AG04449 (cell line): ENCODE results near the gene PRKCE.

ENCODE experiments used
- CTCF ChIA-PET: fragments of 350-600 bp; formaldehyde crosslinking; extraction: SDS; loops from one replicate; lab custom pipeline; 2021; ENCODE audit warnings: antibody characterized with exemption; lab: Yijun Ruan, JAX
- POLR2A ChIA-PET: fragments of 400-600, 350-600 bp; formaldehyde crosslinking; extraction: SDS; loops from one replicate; lab custom pipeline; 2020; ENCODE audit warnings: antibody characterized with exemption, inconsistent platforms; lab: Yijun Ruan, JAX
- DNase-seq: peaks from one replicate; pipeline ENCODE4 v3.0.0-alpha.2; 2010; ENCODE audit warnings: low read depth, low spot score
- H3K4me3 ChIP-seq: 2 replicates; pipeline ENCODE4 v1.5.1; 2011; ENCODE audit warnings: low read depth, mild to moderate bottlenecking, control low read depth, low read length
- CTCF ChIP-seq: IDR thresholded peaks from one replicate; pipeline ENCODE4 v1.5.1; 2011; ENCODE audit warnings: mild to moderate bottlenecking, moderate library complexity, low read length, control low read depth, inconsistent platforms; ENCODE audit not compliant: insufficient read depth; ENCODE audit errors: missing control alignments

PRKCE gene

GRCh38 chr2:46225150-46225625, 573.7 kb downstream of the PRKCE start:
- CTCF ChIA-PET: interaction anchor here (1.4 kb wide), 1 partner anchor 16 kb away, joined by 3 read pairs; no protein-coding TSS in a partner anchor
- POLR2A ChIA-PET: no interaction called here
- no peak for DNase-seq

GRCh38 chr2:46225730-46226129, 574.3 kb downstream of the PRKCE start:
- CTCF ChIA-PET: interaction anchor here (1.4 kb wide), 1 partner anchor 16 kb away, joined by 3 read pairs; no protein-coding TSS in a partner anchor
- TF ChIP-seq CTCF: no peak
- DNase-seq: no peak
- POLR2A ChIA-PET: no interaction called here
- H3K4me3 ChIP-seq: no peak overlapping the region

More at GRCh38 chr2:46225150-46225625, 573.7 kb downstream of the PRKCE start:
- no peak overlapping the region for H3K4me3 ChIP-seq
- no peak for TF ChIP-seq CTCF

DNA sequence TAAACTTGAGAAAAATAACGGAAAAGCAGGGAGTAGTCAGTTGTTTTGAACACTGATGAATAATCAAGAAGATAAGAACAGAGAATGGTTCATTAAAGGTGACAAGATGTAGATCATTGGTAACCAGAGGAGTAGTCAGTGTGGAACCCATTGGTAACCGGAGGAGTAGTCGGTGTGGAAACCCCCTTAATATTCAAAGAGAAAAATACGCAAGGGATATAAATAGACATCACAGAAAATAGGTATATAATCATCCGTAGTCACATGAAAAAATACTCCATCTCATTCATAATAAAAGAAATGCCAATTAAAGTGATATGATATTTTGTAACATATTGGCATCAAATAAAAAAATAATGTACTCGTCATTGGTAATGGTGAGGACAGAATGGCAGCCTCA, 575.1 kb downstream of the PRKCE start:
- no peak for TF ChIP-seq CTCF
- no peak overlapping the region for H3K4me3 ChIP-seq
- POLR2A ChIA-PET: no interaction called here
- CTCF ChIA-PET: no interaction called here
- no peak for DNase-seq

- no peak for TF ChIP-seq CTCF
- no peak for DNase-seq
- no peak overlapping the region for H3K4me3 ChIP-seq
- POLR2A ChIA-PET: no interaction called here
- CTCF ChIA-PET: interaction anchor here (0.9 kb wide), 1 partner anchor 34 kb away, joined by 3 read pairs; no protein-coding TSS in a partner anchor
Measured at GRCh38 chr2:46227022-46227421, 575.5 kb downstream of the PRKCE start.

GRCh38 chr2:46227674-46228289, 576.3 kb downstream of the PRKCE start:
- DNase-seq: no peak
- no peak overlapping the region for H3K4me3 ChIP-seq
- POLR2A ChIA-PET: no interaction called here
- TF ChIP-seq CTCF: no peak
- CTCF ChIA-PET: interaction anchor here (0.9 kb wide), 1 partner anchor 33 kb away, joined by 3 read pairs; no protein-coding TSS in a partner anchor

DNA sequence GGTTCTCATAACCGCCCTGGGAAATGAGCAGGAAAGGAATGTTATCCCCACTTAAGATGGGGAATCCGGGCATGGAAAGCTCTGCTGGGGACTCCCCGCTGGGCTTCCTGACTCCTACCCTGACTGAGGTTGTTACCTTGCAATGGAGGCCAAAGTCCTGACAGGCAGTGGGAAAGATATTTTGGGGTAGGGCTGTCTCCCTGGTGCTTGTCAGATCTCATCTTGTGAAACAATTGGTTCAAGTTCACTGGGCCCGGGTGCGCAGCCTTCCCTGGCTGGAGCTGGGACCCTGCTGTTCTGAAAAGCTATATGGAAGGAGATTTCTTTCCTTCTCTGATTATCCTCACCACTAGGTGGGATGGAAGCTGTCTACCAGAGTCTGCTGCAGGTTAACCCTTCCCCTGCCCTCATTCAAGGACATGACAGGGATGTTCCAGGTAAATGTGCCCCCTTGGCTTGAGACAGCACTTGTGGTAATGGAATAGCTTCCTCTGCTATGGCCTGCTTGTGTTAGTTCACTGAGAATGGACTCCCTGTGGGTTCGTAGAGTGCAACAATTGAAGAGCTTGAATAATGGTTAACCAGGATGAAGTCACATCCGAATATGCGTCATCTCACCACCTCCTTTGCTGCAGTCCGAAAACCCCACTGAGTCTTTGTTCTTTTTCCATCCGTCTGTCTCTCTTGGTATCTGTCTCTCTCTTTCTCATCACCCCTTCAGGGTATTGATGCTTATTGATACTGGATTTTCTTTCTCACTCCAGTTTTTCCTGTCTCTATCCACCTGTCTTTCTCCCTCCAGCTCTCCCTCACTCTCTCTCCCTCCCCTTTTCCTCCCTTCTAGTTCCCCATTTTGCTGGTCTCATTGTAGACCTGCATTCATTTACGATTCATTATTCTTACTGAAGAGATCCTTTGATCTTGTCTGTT, 577.9 kb downstream of the PRKCE start:
- H3K4me3 ChIP-seq: no peak overlapping the region
- CTCF ChIA-PET: interaction anchor here (1.3 kb wide), 1 partner anchor 48 kb away, joined by 4 read pairs; no protein-coding TSS in a partner anchor
- TF ChIP-seq CTCF: no peak
- DNase-seq: no peak
- POLR2A ChIA-PET: no interaction called here
